GM18511 (cell line): Measurements from ENCODE around the gene C6.

Experiments used
- ATAC-seq: cut with Tn5 transposase; IDR thresholded peaks from one replicate; pipeline ENCODE4 v1.9.1; 2021; ENCODE audit warnings: mild to moderate bottlenecking, moderate library complexity; ENCODE audit not compliant: unreplicated experiment

C6 gene

GRCh38 chr5:41127967-41128690 lies 85.2 kb downstream of the C6 start:
- ATAC-seq, result no peak

- ATAC-seq, result no peak
These were observed 90.9 kb downstream of the C6 start for GRCh38 chr5:41122459-41122858.

GRCh38 chr5:41120600-41120999 lies 92.7 kb downstream of the C6 start:
- ATAC-seq, result no peak

- no peak for ATAC-seq
These were observed 95.2 kb downstream of the C6 start for GRCh38 chr5:41118177-41118576.

- no peak for ATAC-seq
These were observed 98.1 kb downstream of the C6 start for GRCh38 chr5:41115281-41115680.

- ATAC-seq, result no peak
These were observed 100.6 kb downstream of the C6 start for GRCh38 chr5:41112486-41113455.

GRCh38 chr5:41109186-41109585 lies 104.1 kb downstream of the C6 start:
- ATAC-seq, result no peak

- ATAC-seq, result no peak
These were observed 111.0 kb downstream of the C6 start for GRCh38 chr5:41102341-41102740.

- ATAC-seq, result no peak
These were observed 115.7 kb downstream of the C6 start for GRCh38 chr5:41097642-41098041.

GRCh38 chr5:41095324-41096101 lies 117.8 kb downstream of the C6 start:
- no peak for ATAC-seq

GRCh38 chr5:41094871-41095270 lies 118.5 kb downstream of the C6 start:
- ATAC-seq, result no peak

- no peak for ATAC-seq
These were observed 119.5 kb downstream of the C6 start for GRCh38 chr5:41093803-41094202.
